WI38 (cell line): ENCODE measurements around the gene HSD17B7.

ENCODE experiments used
- H3K4me3 ChIP-seq: 2 replicates; pipeline ENCODE4 v1.5.1; 2011; ENCODE audit warnings: low read depth, mild to moderate bottlenecking, control low read depth, low read length
- CTCF ChIP-seq: IDR thresholded peaks from 2 replicates; pipeline ENCODE4 v1.5.1; 2012; ENCODE audit warnings: low read depth, mild to moderate bottlenecking, control low read depth, low read length

HSD17B7 gene

DNA sequence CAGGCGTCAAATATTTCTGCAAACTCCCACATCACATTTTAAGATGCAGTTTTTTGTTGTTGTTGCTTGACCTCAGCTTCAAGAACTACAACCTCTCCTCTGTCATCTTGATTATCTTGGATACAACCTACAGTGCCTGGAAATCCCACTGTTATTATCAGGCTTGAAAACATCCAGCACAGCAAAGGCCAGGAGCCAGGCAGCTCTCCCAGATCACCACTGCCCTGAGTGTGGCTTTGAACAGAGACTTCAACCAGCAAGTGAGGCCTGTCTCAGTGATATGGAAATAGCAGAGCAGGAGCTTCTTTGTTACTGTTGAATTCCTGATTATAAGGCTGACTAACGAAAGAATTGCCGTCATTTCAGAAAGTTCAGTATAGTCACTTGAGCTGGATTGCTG is 42.0 kb downstream of the HSD17B7 start:
- H3K4me3 ChIP-seq, result no peak overlapping the region
- TF ChIP-seq CTCF, result no peak

- TF ChIP-seq CTCF, result no peak
- H3K4me3 ChIP-seq, result no peak overlapping the region
Observed at GRCh38 chr1:162835157-162835899, 44.8 kb downstream of the HSD17B7 start.

DNA sequence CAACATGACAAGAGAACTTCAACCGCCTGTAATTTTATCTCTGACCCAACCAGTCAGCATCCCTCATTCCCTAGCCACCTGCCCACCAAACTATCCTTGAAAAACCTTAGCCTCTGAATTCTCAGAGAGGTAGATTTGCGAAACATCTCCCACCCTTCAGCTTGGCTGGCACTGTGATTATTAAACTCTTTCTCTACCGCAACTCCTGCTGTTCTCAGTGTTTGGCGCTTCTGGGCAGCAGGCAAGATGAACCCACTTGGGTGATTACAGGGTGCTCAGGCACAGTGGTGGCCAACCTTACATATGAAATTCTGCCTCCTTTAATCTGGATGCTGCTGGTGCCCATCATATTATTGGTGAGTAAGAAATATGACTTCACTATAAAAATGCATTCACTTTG is 48.4 kb downstream of the HSD17B7 start:
- no peak for TF ChIP-seq CTCF
- H3K4me3 ChIP-seq, result no peak overlapping the region

DNA sequence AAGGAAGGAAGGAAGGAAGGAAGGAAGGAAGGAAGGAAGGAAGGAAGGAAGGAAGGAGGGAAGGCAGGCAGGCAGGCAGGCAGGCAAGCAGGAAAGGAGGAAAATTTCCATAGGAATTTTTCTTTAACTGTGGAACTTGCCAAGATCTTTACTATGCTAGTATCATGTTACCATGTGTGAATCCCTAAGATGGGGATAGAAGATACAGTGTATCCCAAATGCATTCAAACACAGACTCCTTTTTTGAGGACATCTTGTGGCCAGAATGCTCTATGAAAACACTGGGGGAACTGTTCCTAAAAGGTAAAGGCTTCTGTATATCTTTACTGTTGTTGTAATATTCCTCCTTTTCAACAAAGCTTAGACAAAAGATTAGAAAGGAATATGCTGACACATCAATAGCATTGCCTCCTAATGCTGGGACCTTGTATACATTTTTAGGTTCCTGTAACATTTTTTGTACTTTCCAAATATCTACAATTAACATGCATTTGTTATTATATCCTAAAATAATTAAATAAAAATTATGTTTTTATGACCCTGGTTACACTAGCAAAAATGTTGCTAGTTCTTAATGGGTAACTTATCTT is 49.8 kb downstream of the HSD17B7 start:
- H3K4me3 ChIP-seq, result no peak overlapping the region
- TF ChIP-seq CTCF, result no peak

- no peak overlapping the region for H3K4me3 ChIP-seq
- no peak for TF ChIP-seq CTCF
Observed at GRCh38 chr1:162844153-162844552, 53.7 kb downstream of the HSD17B7 start.

GRCh38 chr1:162846256-162847212 is 56.0 kb downstream of the HSD17B7 start:
- no peak overlapping the region for H3K4me3 ChIP-seq

More at GRCh38 chr1:162846256-162847212, 56.0 kb downstream of the HSD17B7 start:
- TF ChIP-seq CTCF, result no peak
